ENCODE results near the gene PRDX2. TPM values are rescaled to one million over a fixed set of nuclear protein-coding genes. Genes with fewer than 3 reads are reported as not detected.

The PRDX2 gene
- polyA plus RNA-seq, 3 donors, result 40.0 to 71.5 (median 46.7) TPM

GRCh38 chr19:12792853-12793289, 8.7 kb downstream of the PRDX2 start:
- no peak for TF ChIP-seq CTCF (IDR thresholded peaks at IDR 0.05)
- H3K4me1 ChIP-seq (ENCODE audit: control insufficient read depth in 1 of 2, insufficient read depth in 2 of 2, low read length in 2 of 2), result peaks cover 49 to 51% of the 10 kb centered on the region in 2 donors
- no peak overlapping the region for H2AFZ ChIP-seq (ENCODE audit: insufficient read depth, low read depth, low read length, poor library complexity, severe bottlenecking)
- no peaks in the 10 kb centered on the region for H3K9me3 ChIP-seq (replicated peaks in 1 of 2; ENCODE audit: control insufficient read depth in 1 of 2, insufficient read depth in 1 of 2, low read length in 2 of 2)
- H3K36me3 ChIP-seq (replicated peaks in 1 of 2; ENCODE audit: control insufficient read depth in 1 of 2, insufficient read depth in 2 of 2, low read length in 2 of 2), result no peaks in the 10 kb centered on the region
- peaks cover 2 to 14% of the 10 kb centered on the region in 2 donors for H3K36me3 Mint-ChIP-seq
- intact Hi-C loops (cut with micrococcal nuclease), result loop anchor here (5.0 to 10.0 kb wide), 4 partner anchors 126 to 359 kb away; partner anchors contain the start of genes CALR (in 1 of the 2), IER2 (in 1 of the 2), MAN2B1 (in 1 of the 2) and STX10 (in 1 of the 2)
- peak overlapping the region; percentile 98 to 100 (median 100) for H3K27ac Mint-ChIP-seq
- peaks cover 64% of the 10 kb centered on the region for H3K79me2 ChIP-seq (ENCODE audit: insufficient read depth, low read length)
- no peak for DNase-seq
- H3K9ac ChIP-seq (ENCODE audit: insufficient read depth, low read length, poor library complexity, severe bottlenecking), result peak overlapping the region; percentile 100
- H3K27me3 Mint-ChIP-seq (ENCODE audit: low read depth in 3 of 3), result peaks cover 0 to 4% (median 1%) of the 10 kb centered on the region in 3 donors
- peak overlapping the region; percentile 99 for H3K4me2 ChIP-seq (replicated peaks; ENCODE audit: extremely low read depth, low read length, poor library complexity, severe bottlenecking)
- peaks cover 0 to 9% (median 0%) of the 10 kb centered on the region in 7 donors for H3K9me3 Mint-ChIP-seq
- peaks cover 40% of the 10 kb centered on the region for H3K4me1 Mint-ChIP-seq
- peak overlapping the region; percentile 86 to 100 (median 100) for H3K4me3 ChIP-seq (replicated peaks in 1 of 3; ENCODE audit: low read depth in 2 of 3, low read length in 3 of 3)
- H3K4me3 Mint-ChIP-seq, result peak overlapping the region; percentile 94 to 98
- 3% methylated on average over 6 of the region's 22 CpGs for WGBS (ENCODE audit: insufficient coverage)
- peak overlapping the region; percentile 95 to 100 for H3K27ac ChIP-seq (ENCODE audit: low read depth in 1 of 2, low read length in 2 of 2)
- H3K27me3 ChIP-seq (ENCODE audit: control insufficient read depth in 2 of 2, insufficient read depth in 2 of 2, low read length in 2 of 2), result no peaks in the 10 kb centered on the region
- H4K20me1 ChIP-seq (ENCODE audit: insufficient read depth, low read length), result peaks cover 46% of the 10 kb centered on the region

GRCh38 chr19:12792051-12792852, 9.3 kb downstream of the PRDX2 start:
- under 1% methylated on average over 81 of the region's 84 CpGs for WGBS (ENCODE audit: insufficient coverage)
- H3K9me3 Mint-ChIP-seq, result peaks cover 0 to 9% (median 0%) of the 10 kb centered on the region in 7 donors
- Histone ChIP-seq H3K36me3 (replicated peaks in 1 of 2; ENCODE audit: control insufficient read depth in 1 of 2, insufficient read depth in 2 of 2, low read length in 2 of 2) (no peaks in the 10 kb centered on the region), H3K27me3 (ENCODE audit: control insufficient read depth in 2 of 2, insufficient read depth in 2 of 2, low read length in 2 of 2) (no peaks in the 10 kb centered on the region), H3K27ac (ENCODE audit: low read depth in 1 of 2, low read length in 2 of 2) (peak overlapping the region; percentile 95 to 100), H3K9me3 (replicated peaks in 1 of 2; ENCODE audit: control insufficient read depth in 1 of 2, insufficient read depth in 1 of 2, low read length in 2 of 2) (no peaks in the 10 kb centered on the region), H3K9ac (ENCODE audit: insufficient read depth, low read length, poor library complexity, severe bottlenecking) (peak overlapping the region; percentile 100), H3K4me2 (replicated peaks; ENCODE audit: extremely low read depth, low read length, poor library complexity, severe bottlenecking) (peak overlapping the region; percentile 99), H3K4me1 (ENCODE audit: control insufficient read depth in 1 of 2, insufficient read depth in 2 of 2, low read length in 2 of 2) (peaks cover 55 to 57% of the 10 kb centered on the region in 2 donors), H3K4me3 (replicated peaks in 1 of 3; ENCODE audit: low read depth in 2 of 3, low read length in 3 of 3) (peak overlapping the region; percentile 86 to 100 (median 100)), H3K79me2 (ENCODE audit: insufficient read depth, low read length) (peaks cover 70% of the 10 kb centered on the region), H2AFZ (ENCODE audit: insufficient read depth, low read depth, low read length, poor library complexity, severe bottlenecking) (no peak overlapping the region), H4K20me1 (ENCODE audit: insufficient read depth, low read length) (peaks cover 46% of the 10 kb centered on the region)
- peak; percentile 54 to 81 (median 65) for DNase-seq
- peak overlapping the region; percentile 98 to 100 (median 100) for H3K27ac Mint-ChIP-seq
- peaks cover 0 to 4% (median 1%) of the 10 kb centered on the region in 3 donors for H3K27me3 Mint-ChIP-seq (ENCODE audit: low read depth in 3 of 3)
- peaks cover 46% of the 10 kb centered on the region for H3K4me1 Mint-ChIP-seq
- peak overlapping the region; percentile 94 to 98 for H3K4me3 Mint-ChIP-seq
- TF ChIP-seq CTCF (IDR thresholded peaks at IDR 0.05), result no peak
- intact Hi-C loops (cut with micrococcal nuclease), result loop anchor here (5.0 to 10.0 kb wide), 4 partner anchors 125 to 360 kb away; partner anchors contain the start of genes CALR (in 1 of the 2), IER2 (in 1 of the 2), MAN2B1 (in 1 of the 2) and STX10 (in 1 of the 2)
- H3K36me3 Mint-ChIP-seq, result peaks cover 2 to 12% of the 10 kb centered on the region in 2 donors

Data from CD14-positive monocyte (primary cell).